ENCODE data around the gene ZFAND3.

ZFAND3 gene, protein sequence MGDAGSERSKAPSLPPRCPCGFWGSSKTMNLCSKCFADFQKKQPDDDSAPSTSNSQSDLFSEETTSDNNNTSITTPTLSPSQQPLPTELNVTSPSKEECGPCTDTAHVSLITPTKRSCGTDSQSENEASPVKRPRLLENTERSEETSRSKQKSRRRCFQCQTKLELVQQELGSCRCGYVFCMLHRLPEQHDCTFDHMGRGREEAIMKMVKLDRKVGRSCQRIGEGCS

DNA sequence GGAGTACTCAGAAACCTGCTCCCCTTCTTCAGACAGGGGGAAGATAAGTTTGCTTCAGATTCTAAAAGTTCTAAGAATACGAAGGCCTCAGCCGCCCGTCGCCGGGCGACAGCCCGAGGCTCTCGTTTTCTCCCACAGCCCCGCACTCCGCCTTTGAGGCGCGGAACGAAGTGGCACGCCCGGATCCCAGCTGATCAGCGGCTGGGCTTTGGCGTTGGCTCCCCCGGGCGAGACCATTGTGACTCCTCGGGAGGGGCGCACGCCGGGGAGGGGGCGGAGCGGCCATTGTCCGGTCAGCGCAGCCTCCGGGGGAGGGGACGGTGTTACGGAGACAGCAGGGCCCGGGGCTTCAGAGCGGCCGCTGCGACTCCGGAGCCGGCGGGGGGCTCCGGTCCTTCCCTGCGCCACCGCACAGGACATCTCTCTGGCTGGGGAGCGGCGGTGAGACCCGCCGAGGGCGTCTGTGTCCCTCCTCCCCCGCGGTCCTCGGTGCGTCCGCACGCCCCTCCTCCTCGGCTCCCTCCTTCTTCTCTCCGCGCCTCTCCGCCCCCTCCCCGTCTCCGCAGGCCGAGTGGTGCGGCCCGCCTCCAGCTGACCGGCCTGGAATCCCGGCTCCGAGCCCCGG, at the start of gene ZFAND3:
Gene ZFAND3, plus strand, starts transcription at position 551 of the 625 bp plus-strand sequence. CDS start 219 bp downstream, outside the sequence.
- peak; percentile 77 for DNase-seq (ENCODE audit: low read depth)

DNA sequence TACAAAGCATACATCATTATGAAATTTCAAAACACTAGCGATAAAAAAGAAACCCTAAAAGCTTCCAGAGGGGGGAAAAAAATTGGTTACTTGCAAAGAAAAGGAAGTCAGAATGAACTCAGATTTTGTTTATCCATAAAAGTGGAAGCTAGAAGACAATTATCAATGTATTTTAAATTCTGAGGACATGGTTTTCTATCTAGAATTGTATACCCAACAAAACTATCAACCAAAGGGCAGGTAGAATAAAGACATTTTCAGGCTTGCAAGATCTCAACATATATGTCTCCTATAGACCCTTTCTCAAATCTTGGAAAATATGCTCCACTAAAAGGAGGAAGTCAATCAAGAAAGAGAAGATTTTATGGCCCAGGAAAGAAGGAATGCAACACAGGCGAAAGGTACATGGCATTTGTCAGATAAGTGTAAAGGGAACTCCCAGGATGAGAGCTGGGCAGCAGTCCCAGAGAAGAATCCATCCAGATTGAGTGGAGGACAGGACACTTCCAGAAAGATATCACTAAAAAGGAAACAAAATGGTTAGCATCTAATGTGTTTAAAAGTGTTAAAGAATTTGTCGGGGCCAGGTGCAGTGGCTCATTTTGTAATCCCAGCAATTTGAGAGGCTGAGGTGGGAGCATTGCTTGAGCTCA, 45.4 kb upstream of the ZFAND3 start:
- no peak for DNase-seq (ENCODE audit: low read depth)

DNA sequence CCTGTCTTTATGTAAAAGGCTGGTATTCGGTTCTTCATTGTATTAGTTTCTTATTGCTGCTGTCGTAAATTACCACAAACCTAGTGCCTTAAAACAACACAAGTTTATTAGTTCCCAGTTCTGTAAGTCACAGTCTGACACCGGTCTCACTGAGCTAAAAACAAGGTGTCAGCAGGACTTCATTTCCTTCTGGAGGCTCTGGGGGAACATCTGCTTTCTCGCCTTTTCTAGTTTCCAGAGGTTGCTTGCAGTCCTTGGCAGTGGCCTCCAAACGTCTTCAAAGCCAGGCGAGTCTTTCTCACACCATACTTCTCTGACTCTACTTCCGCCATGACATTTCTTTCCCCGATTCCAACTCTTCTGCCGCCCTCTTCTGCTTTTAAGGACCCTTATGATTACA, 43.0 kb upstream of the ZFAND3 start:
- DNase-seq (ENCODE audit: low read depth) = no peak

DNA sequence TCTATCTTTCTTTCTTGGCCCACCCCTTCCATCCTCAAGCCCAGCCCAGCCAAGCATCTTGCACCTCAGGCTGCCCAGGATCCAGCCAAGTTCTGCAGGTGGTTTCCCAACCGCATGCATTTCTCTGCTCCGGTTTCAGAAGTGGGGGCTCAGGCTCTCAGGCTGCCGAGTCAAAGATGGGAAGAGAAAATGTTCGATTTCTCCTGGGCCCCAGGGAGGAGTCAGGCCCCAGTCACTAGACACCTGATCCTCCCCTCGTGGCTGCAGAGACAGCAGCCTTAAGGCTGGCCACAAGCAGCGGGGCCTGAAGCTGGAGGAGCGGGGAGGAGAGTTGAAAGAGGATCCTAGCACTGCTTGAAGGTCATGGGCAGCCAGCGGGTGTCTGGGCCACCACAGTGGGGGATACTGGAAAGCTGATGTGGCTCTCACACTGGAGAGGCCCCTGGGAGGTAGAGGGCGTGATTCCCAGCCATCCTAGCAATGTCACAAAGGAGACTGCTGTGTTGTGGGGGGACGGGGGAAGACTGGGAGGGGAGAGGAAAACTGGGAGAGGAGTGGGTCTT, 42.2 kb upstream of the ZFAND3 start:
- DNase-seq (ENCODE audit: low read depth) = no peak

DNA sequence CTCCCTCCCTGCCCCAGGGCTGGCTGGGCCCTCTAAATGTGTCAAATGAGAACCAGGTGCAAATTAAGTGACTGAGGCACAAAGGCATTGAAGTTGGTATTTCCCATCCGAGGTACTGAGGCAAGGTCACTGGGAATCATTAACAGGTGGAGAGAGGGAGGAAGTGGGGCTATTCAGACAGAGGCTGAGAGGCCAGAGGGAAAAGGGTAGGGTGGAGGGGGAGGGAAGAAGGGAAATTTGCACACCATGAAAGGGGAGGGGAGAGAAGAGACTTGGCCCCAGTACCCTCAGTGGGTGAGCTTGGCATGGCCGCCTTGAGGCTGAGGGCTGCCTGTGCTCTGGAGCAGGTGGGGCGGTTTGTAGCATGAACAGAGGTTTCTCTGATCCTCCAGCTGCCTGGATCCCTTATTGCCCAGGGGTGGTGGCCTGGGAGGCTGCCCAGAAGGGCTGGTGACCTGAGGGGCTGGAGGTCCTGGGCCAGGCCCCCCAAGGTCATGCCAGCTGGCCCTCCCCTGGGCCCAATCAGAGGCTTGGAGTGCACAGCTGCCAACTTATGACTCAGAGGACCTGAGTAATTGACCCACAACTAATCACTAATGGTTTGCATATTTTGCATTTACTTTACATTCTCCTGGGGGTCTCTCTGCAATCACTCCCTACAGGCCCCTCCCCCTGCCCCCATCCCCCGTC, 40.3 kb upstream of the ZFAND3 start:
- no peak for DNase-seq (ENCODE audit: low read depth)

DNA sequence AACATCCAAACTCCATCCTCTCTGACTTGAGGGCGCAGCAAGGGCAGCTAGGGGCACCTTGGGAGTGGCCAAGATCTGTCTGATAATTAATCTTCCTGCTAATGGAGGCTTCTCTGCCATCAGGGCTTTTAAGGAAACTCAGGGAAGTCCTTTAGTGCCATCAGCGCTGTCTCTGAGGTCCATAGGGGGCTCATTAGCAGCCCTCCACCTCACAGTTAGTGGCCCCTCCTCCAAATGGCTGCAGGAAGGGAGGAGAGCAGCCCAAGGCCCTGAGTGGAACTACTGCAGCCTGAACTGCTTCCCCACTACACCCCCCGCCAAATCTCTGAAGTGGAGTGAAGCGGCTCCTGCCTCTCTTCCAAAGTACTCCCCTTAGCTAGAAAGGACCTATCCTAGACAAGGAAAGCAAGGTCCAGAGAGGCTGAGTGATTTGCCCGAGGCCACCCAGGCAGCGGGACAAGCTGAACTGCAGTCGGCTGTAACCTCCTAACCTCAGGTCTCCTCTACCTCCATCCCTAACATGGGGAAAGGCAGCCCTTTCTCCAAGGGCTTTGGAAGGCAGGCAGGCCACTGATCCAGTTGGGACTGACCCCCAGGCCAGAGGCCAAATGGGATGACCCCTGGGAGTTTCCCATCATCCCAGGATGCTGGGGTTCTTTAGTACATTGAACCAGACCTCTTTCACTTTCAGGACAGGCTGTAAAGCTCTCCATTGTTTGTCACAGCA, 39.5 kb upstream of the ZFAND3 start:
- DNase-seq (ENCODE audit: low read depth) = no peak

DNA sequence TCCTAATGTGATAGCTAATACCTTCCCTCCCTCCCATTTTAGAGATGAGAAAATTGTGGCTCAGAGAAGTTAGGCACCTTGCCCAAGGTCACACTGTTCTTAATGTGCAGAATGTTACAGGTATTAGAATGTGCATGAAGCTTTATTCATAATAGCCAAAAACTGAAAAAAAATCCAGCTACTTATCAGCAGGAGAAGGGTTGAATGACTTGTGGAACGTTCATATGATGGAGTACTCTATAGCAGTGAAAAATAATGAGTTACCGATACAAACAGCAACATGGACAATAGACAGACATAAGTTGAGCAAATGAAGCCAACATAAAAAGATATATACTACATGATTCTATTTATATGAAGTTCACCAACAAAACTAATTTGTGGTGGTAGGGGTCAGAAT, 37.7 kb upstream of the ZFAND3 start:
- DNase-seq (ENCODE audit: low read depth) = no peak

DNA sequence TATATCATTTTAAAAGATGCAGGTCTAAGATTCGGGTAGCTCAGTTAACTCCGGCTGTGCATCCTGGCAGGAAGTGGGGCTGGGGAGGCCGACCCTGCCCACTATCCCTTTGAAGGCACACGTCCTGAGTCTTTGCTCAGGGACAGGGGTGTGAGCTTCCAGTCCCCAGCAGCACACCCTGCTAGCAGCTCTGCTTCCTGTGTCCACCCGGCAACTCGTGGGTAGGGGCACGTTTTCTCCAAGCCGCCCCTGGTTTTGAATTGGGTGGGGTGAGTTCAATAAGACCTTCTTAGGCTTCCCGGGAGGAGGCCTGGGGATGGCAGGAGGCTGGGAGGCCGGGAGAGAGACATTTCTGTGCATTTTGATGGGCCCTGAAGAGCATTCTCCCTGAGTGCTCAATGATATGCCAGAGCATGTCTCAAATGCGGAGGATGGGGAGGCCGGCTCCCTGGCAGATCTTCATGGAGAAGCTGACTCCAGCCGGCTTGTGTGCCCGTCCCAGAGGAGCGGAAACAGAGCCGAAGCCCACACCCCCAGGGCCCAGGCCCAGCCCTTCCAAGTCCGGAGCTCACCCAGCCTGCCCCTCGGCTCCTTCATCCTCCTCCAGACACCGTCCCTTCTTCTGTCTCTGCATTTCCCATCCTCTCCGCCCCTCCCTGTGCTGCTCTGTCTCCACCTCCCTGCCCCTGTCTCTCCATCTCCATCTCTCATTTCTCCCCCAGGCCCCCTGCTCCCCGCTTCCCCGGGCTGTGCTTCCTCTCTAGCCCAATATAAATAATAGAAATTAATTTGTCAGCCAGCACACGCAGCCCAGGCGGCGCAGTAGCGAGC, 36.3 kb upstream of the ZFAND3 start:
- no peak for DNase-seq (ENCODE audit: low read depth)

DNA sequence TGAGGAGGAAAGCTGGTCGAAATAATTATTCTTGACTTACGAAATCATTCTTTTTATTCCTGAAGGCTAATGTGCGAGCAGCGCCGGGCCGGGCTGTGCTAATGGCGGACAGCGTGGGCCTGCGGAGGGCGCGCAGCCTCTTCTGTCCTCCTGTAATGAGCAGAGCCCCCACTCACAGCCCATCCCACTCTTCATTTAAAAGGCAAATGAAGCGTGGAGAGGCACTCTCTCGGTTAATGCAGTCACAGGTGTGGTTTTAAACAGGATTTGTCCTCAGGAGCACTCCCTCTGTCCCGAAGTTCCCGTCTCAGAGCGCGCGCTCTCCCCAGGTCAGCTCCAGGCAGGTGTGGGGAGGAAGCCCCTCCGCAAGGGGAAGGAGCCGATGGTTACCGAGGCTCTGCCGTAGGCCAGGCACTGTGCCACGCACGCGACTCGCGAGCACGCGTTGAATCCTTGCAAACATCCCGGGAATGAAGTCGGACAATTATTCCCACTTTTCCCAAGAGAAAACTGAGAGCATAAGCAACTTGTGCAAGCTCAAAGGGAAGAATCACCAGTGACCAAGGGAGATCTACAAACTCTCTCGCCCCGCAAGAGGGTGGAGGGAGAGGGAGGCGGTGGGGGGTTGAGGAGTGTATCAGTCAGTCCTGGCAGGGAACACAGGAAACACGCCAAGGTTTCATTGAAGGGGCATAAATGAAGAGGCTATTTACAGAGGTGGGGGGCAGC, 35.5 kb upstream of the ZFAND3 start:
- no peak for DNase-seq (ENCODE audit: low read depth)

DNA sequence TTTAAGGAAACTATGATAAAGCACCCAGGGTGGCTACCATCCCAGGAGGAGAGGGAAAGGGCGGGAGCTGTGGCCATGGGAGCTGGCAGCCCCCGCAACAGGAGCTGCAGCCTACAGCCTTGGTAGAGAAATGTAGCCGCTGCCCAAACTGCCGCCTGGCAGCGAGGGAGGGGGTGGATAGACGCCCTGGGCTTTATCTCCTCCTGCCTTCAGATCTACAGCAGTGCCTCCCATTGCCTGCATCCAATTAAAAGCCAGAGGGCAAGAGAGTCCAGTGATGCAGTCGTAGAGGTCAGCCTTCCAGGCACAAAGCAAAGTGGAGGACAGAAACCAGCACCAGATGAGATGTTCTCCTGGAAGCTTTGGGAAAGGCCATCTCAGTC, 35.0 kb upstream of the ZFAND3 start:
- DNase-seq (ENCODE audit: low read depth) = no peak

DNA sequence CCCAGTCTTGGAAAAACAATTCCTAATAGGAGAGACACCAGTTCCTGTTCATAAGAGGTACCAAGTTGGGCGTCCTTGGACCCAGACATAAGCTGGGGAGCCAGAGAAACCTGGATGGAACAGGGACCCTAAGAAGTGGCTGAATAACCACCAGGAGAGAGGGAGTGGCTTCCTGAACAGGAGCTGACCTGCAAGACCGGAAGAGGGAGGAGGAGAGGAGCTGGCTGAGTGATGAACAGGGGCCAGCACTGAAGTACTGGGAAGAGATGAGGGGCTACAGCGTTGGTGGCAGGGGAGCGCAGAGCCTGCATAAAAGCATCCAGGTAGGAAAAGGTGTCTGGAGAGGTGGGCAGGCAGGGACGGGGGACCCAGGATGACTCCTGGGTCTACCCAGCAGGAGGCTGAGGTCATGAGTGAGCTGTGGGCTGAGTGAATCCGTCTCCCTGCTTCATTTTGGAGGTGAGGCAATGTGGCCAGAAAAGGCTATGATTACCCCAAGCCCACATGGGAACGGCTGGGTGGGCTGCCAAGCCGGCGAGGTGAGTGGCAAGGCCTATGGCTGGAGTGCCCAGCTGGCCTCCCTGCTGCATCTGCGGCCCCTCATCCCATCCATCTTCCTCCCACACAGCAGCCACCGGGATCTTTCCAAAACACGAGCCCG, 34.4 kb upstream of the ZFAND3 start:
- no peak for DNase-seq (ENCODE audit: low read depth)

DNA sequence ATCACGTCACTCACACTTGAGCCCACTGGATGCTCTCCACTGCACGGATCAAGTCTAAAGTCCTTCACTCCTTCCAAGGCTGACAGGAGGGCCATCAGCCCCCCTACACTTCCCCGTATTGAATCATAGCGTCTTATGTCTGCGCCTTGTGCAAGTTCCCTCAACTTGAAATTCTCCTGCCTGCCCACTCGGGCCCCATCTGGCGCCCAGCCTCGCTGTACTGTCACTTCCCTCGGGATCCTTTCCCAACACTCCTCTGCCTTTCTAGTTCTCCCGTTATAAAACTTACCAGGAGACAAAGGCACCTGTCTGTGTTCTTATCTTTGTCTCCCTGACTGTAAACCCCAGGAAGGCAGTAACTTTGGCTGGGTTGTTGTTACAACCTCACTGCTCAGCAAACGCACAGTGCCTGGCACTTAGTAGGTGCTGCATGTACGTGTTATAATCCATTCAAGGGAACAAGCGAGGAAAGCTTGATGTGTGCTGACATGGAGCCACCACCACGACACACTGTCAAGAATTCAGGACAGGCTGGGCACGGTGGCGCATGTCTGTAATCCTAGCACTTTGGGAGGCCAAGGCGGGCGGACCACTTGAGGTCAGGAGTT, 33.8 kb upstream of the ZFAND3 start:
- no peak for DNase-seq (ENCODE audit: low read depth)

DNA sequence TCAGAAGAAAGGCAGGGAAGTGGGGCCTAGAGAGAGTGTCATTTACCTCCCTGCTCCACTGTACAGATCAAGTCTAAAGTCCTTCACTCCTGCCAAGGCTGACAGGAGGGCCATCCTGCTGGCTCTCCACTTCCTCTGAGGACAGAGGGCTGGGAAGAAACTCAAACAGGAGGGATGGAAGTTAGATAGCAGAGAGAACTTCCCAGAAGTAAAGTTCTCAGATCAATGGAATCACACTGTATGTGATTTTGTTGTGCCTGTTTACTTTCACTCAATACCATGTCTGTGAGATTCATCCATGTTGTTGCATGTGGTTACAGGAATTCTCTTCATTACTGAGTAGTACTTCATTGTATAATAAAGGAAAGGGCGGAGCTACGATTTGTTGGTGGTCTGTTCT, 32.3 kb upstream of the ZFAND3 start:
- no peak for DNase-seq (ENCODE audit: low read depth)

DNA sequence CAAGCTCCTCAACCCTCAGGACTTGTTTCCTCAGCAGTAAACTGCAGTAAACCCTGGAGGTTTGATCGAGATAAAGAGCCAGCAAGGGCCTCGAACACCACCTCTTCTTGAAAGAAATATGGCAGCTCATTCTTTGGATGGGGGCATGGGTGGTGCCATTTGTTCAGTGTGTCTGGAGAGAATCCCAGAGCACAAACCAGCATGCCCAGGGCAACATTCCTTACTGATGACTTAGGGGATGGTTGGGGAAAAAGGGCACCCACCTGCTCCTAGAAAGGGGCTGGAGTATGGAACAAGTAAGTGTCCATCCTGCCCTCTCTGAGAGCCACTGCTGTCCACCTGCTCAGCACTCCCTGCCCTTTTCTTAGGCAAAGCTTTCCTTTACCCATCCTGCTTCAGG, 31.3 kb upstream of the ZFAND3 start:
- DNase-seq (ENCODE audit: low read depth) = no peak

DNA sequence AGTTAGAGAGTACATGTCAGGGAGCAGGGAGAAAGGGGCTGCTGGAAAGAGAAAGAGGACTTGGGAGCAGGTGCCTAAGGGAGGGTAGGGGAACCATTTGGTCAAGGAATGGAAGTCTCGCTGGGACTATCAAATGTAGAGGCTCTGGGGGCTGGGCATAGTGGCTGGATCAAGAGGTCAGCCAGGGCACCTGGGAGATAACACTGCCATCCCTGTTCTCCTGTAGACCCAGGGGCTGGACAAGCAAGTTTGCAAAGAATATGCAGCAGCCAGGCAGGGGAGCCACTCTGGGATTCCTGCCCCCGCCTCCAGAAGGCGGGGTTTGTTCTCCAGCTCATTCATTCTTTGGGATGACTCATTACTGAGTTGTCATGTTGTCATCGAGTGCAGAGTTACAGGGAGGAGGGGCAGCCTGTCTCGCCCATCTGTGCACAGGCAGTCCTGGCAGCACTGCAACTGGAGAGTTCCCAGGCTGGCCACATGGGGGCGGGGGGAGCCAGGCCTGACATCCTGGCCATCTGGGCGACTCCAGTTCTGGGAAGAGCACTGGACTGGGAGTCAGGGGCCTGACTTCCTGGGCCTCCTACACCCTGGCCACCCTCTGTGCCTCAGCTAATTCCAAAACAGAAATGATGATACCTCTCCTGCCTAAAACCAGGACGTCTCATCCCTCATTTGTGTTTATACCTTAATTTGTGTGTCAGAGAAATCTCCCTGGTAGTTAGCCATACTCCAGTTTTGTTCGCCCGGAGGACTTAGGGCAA, 28.2 kb upstream of the ZFAND3 start:
- DNase-seq (ENCODE audit: low read depth) = peak; percentile 87

DNA sequence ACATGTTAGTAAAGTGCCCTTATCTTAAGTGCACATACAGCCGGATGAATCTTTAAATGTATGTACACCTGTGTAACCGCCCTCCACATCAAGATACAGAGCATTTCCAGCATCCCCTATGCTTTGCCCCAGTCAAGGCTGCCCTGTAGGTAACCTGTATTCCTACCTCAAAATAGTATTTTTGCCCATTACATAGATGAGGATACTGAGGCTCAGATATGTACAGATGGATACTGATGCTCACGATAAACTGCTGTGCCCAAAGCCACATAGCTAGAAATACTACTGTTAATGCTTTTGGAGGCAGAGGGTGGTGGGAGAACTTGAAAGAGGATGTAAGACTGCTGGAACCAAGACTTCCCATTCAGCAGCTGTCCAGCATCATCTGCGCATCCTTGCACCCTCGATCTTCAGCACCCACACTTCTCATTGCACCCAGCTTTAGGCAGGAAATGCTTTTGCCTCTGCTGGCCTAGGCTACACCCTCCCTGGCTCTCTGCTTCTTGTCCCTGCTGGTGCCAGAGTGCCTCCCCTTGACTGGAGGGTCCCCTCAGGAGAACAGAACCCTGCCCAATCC, 27.0 kb upstream of the ZFAND3 start:
- no peak for DNase-seq (ENCODE audit: low read depth)

DNA sequence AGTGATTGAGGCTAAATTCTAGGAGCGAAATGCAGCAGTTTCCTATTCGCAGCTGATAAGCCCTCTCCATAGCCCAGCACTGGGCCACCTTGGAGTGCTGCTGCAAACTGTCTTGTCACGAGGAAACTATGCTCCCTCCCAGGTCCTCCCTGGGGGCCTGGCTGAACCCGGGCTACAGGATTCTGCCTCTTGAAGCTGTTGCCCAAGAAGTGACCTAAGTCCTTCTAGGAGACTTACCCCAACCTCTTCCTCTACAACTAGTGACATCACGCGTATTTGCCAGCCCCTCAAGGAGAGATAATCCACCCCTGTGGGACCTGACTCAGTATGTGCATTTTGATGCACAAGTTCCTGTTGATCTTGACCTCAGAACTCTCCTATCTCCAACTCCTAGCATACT, 26.5 kb upstream of the ZFAND3 start:
- DNase-seq (ENCODE audit: low read depth) = no peak

DNA sequence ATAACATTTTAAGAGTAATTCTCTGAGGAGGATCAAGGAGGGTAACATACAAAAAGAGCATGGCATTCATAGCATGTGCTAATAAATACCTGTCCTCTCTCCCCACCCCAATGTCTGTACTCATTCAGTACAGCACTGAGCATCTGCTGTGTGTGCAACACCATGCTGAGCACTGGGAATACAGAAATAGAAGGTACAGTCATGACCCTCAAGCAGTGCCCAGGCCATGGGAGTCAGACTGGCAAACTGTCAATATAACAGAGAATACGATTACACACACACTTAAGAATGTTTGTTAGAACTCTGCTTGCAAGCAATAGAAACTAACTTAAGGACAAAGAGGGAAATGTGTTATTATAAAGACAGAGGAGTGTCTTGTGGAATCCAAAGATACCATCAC, 24.7 kb upstream of the ZFAND3 start:
- DNase-seq (ENCODE audit: low read depth) = peak; percentile 46
